HepG2 (cell line): ENCODE data around the gene WNK4. TPM values are rescaled to one million over a fixed set of nuclear protein-coding genes. Genes with fewer than 3 reads are reported as not detected.

ENCODE experiments used
- ATF7 ChIP-seq, 2 experiments: fragments of 450-650 bp in 1 of 2; sonication (generic) in 1 of 2; formaldehyde crosslinking in 1 of 2; IDR thresholded peaks; 2 replicates each; pipeline versions ENCODE4 v1.4.0 to v1.6.1; 2016 to 2020; ENCODE audit warnings: antibody characterized with exemption in 1 of 2, mild to moderate bottlenecking in 1 of 2, missing genetic modification reagents in 1 of 2
- BCL3 ChIP-seq: sonication (generic); formaldehyde crosslinking; IDR thresholded peaks from 2 replicates; pipeline ENCODE4 v1.5.1; 2020; ENCODE audit warnings: mild to moderate bottlenecking, missing genetic modification reagents, moderate library complexity
- CCAR2 ChIP-seq: fragments of 200-400 bp; formaldehyde crosslinking; optimal IDR thresholded peaks from 2 replicates; pipeline ENCODE3; 2018; ENCODE audit warnings: low read depth, mild to moderate bottlenecking, low read length, moderate library complexity
- CREB1 ChIP-seq, 2 experiments: fragments of 450-650 bp in 1 of 2; IDR thresholded peaks; 2 replicates each; pipeline ENCODE4 v1.6.1; 2016 to 2017; ENCODE audit warnings: control low read depth in 1 of 2, mild to moderate bottlenecking in 1 of 2, missing compliant biosample characterization in 1 of 2, missing genetic modification characterization in 1 of 2
- GMEB1 ChIP-seq: sonication (generic); formaldehyde crosslinking; IDR thresholded peaks from 2 replicates; pipeline ENCODE4 v1.5.1; 2020; ENCODE audit warnings: missing genetic modification reagents, mild to moderate bottlenecking, borderline replicate concordance
- GTF3A ChIP-seq: sonication (generic); formaldehyde crosslinking; conservative IDR thresholded peaks from 2 replicates; pipeline ENCODE4 v1.4.0; 2020; ENCODE audit warnings: mild to moderate bottlenecking, missing genetic modification reagents
- JARID2 ChIP-seq: sonication (generic); formaldehyde crosslinking; IDR thresholded peaks from 2 replicates; pipeline ENCODE4 v1.8.1; 2023; ENCODE audit warnings: missing genetic modification reagents, inconsistent platforms; ENCODE audit not compliant: insufficient replicate concordance
- MAFK ChIP-seq, 2 experiments: IDR thresholded peaks in 1 of 2; conservative IDR thresholded peaks in 1 of 2; 2 replicates each; pipeline ENCODE4 v1.6.1; 2011; ENCODE audit warnings: improper control_type of control experiment in 2 of 2, low read length in 2 of 2
- MBD4 ChIP-seq: IDR thresholded peaks from 2 replicates; pipeline ENCODE4 v1.6.1; 2012; ENCODE audit warnings: low read length, inconsistent platforms, borderline replicate concordance
- RAD21 ChIP-seq: fragments of 450-650 bp; formaldehyde crosslinking; IDR thresholded peaks from 2 replicates; pipeline ENCODE4 v1.5.0; 2020; ENCODE audit warnings: mild to moderate bottlenecking
- THAP9 ChIP-seq: sonication (generic); formaldehyde crosslinking; IDR thresholded peaks from 2 replicates; pipeline ENCODE4; 2020; ENCODE audit warnings: missing genetic modification reagents, mild to moderate bottlenecking, borderline replicate concordance
- YEATS4 ChIP-seq: sonication (generic); formaldehyde crosslinking; IDR thresholded peaks from 2 replicates; pipeline ENCODE4 v1.4.0; 2020; ENCODE audit warnings: missing genetic modification reagents, borderline replicate concordance
- YY1 ChIP-seq: IDR thresholded peaks from 2 replicates; pipeline ENCODE4 v1.6.1; 2011; ENCODE audit warnings: low read length, low read depth, moderate library complexity, mild to moderate bottlenecking; ENCODE audit not compliant: insufficient read depth, insufficient replicate concordance
- ZBTB14 ChIP-seq: sonication (generic); formaldehyde crosslinking; IDR thresholded peaks from 2 replicates; pipeline ENCODE4 v1.4.0; 2020; ENCODE audit warnings: missing genetic modification reagents
- ZBTB33 ChIP-seq: sonication (generic); formaldehyde crosslinking; IDR thresholded peaks from 2 replicates; pipeline ENCODE4 v1.4.0; 2020; ENCODE audit warnings: missing genetic modification reagents
- ZNF235 ChIP-seq: sonication (generic); formaldehyde crosslinking; IDR thresholded peaks from 2 replicates; pipeline ENCODE4 v1.8.1; 2023; ENCODE audit warnings: mild to moderate bottlenecking, missing genetic modification reagents, borderline replicate concordance
- ZNF317 ChIP-seq: sonication (generic); formaldehyde crosslinking; IDR thresholded peaks from 2 replicates; pipeline ENCODE4 v1.5.0; 2020; ENCODE audit warnings: mild to moderate bottlenecking, missing genetic modification reagents
- ZNF598 ChIP-seq: sonication (generic); formaldehyde crosslinking; IDR thresholded peaks from 2 replicates; pipeline ENCODE4 v1.5.1; 2020; ENCODE audit warnings: mild to moderate bottlenecking, missing genetic modification reagents, borderline replicate concordance
- polyA plus RNA-seq, 8 experiments: library from polyadenylated mRNA; depleted of rRNA in 3 of 8; stranded (reverse) in 7 of 8; unstranded in 1 of 8; fragments of >200 nt; fragmentation: Illumina TruSeq in 4 of 8; extraction: Trizol in 4 of 8; gene quantifications; 2 replicates each; pipeline versions ENCODE4 v1.2.1 to v1.2.3, GENCODE V29; 2011 to 2016; ENCODE audit warnings: low read depth in 4 of 8, missing spikeins in 1 of 8, mixed read lengths in 1 of 8; ENCODE audit not compliant: insufficient read depth in 1 of 8
- total RNA-seq, 5 experiments: library from RNA; depleted of rRNA; stranded (reverse); fragments of >200 nt; fragmentation: Illumina TruSeq; extraction: Trizol; gene quantifications; 2 replicates each; pipeline ENCODE4 v1.2.3, GENCODE V29; 2016; ENCODE audit warnings: low read depth in 1 of 5

The WNK4 gene
- total and polyA plus RNA-seq, 2 of the 13 experiments (the other 11 are each of a cell fraction or from before 2014, with no cell fraction given) = 2.7 to 13.7 TPM

- TF ChIP-seq YY1 = no peak
- TF ChIP-seq GTF3A (CRISPR knock-in tag) = no peak
- TF ChIP-seq BCL3 (CRISPR knock-in tag) = 0 out of 2 replicates have a peak, but pooled peaks have one; percentile 60
- TF ChIP-seq ZNF317 (CRISPR knock-in tag) = peak; percentile 76; the same call in 1 of the 2 replicates
- TF ChIP-seq ZNF235 (CRISPR knock-in tag) = no peak
- TF ChIP-seq ZBTB33 (CRISPR knock-in tag) = no peak
- TF ChIP-seq JARID2 (CRISPR knock-in tag) = no peak
- TF ChIP-seq THAP9 (CRISPR knock-in tag) = no peak; the same call in 1 of the 2 replicates
- TF ChIP-seq YEATS4 (CRISPR knock-in tag) = no peak
- peak; percentile 39; the same call in 1 of the 2 replicates for TF ChIP-seq RAD21
- TF ChIP-seq MAFK (conservative IDR thresholded peaks at IDR 0.05 in 1 of 2, IDR thresholded peaks at IDR 0.05 in 1 of 2; ENCODE audit: low read length in 2 of 2) = no peak
- peak; percentile 68 for TF ChIP-seq ZNF598 (CRISPR knock-in tag)
- no peak for TF ChIP-seq CCAR2
- TF ChIP-seq ATF7 (IDR thresholded peaks at IDR 0.05) = no peak
- TF ChIP-seq ATF7 (CRISPR knock-in tag; IDR thresholded peaks at IDR 0.05) = no peak
- no peak for TF ChIP-seq GMEB1 (CRISPR knock-in tag)
- TF ChIP-seq ZBTB14 (CRISPR knock-in tag) = no peak
- TF ChIP-seq CREB1 (IDR thresholded peaks at IDR 0.05) = no peak
- TF ChIP-seq CREB1 (CRISPR knock-in tag; IDR thresholded peaks at IDR 0.05) = no peak
- TF ChIP-seq MBD4 = no peak
These were observed 36.1 kb upstream of the WNK4 start (continued) for GRCh38 chr17:42744283-42744805.
